Thyroid gland (tissue), 4 donors: ENCODE results near the gene CHRNB2. TPM values are rescaled to one million over a fixed set of nuclear protein-coding genes. Genes with fewer than 3 reads are reported as not detected.

Source experiments
- DNase-seq, 2 donors: peaks; one replicate each; pipeline ENCODE4 v3.0.0-alpha.2; 2019
- H3K27ac ChIP-seq, 3 donors: fragments of 200-600 bp; sonication (generic); 1 replicate in 2 of 3; 2 replicates in 1 of 3; pipeline ENCODE4 v1.5.1; 2016 to 2019; ENCODE audit warnings: mild to moderate bottlenecking in 1 of 3, moderate library complexity in 1 of 3
- H3K27me3 ChIP-seq: fragments of 200-600 bp; sonication (generic); one replicate; pipeline ENCODE4 v1.5.1; 2019
- H3K36me3 ChIP-seq, 2 donors: fragments of 200-600 bp; sonication (generic); one replicate each; pipeline ENCODE4 v1.5.1; 2016 to 2019
- H3K4me1 ChIP-seq, 2 donors: fragments of 200-600 bp; sonication (generic); one replicate each; pipeline ENCODE4 v1.5.1; 2017 to 2019
- H3K4me3 ChIP-seq, 3 donors: fragments of 200-600 bp; sonication (generic); replicated peaks in 1 of 3; 1 replicate in 2 of 3; 2 replicates in 1 of 3; pipeline ENCODE4 v1.5.1; 2016; ENCODE audit warnings: mild to moderate bottlenecking in 1 of 3
- H3K9me3 ChIP-seq: fragments of 200-600 bp; sonication (generic); one replicate; pipeline ENCODE4 v1.5.1; 2017
- CTCF ChIP-seq, 6 experiments: fragments of 200-600 bp in 3 of 6; fragments of 450-650 bp in 3 of 6; sonication (generic) in 3 of 6; IDR thresholded peaks; one replicate each; pipeline ENCODE4 v1.5.1; 2016 to 2019; ENCODE audit warnings: antibody characterized with exemption in 6 of 6, mild to moderate bottlenecking in 2 of 6, inconsistent platforms in 1 of 6, moderate library complexity in 1 of 6
- POLR2A ChIP-seq, 2 donors: fragments of 450-650 bp; IDR thresholded peaks; one replicate each; pipeline ENCODE4 v1.6.1; 2017; ENCODE audit warnings: antibody characterized with exemption in 2 of 2, mild to moderate bottlenecking in 2 of 2, moderate library complexity in 1 of 2
- WGBS, 2 donors: methylation state at CpG; one replicate each; pipeline ENCODE4 v1.1.5; 2017; 5-methylcytosine and 5-hydroxymethylcytosine counted together
- intact Hi-C: fragments of 100-400 bp; cut with DNase I; formaldehyde crosslinking; loops from one replicate; pipeline ENCODE4 v1.15.1; 2023
- total RNA-seq, 4 donors: library from RNA; depleted of rRNA; stranded (reverse); fragments of >200 nt; gene quantifications; one replicate each; pipeline ENCODE4 v1.2.3, GENCODE V29; 2016

The CHRNB2 gene
- total RNA-seq, 4 donors from 2014 or later = 0.73 TPM; not detected in 3

DNA sequence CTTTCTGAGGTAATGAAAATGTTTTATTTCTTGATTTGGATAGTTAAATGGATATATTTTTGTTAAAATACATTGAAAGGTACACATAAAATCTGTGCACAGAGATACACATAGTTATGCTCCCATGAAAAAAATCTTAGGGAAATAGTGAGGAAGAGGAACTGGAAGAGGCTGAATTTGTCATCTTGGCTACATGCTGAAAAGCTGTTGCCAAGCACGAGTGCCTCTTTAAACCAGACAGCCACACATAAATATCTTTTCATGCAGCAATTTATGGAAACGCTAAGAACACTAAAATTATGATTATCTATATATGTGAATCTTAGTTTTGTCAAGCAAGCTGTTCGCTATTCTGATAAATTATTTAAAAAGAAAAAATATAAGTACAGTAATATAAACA lies 53.2 kb downstream of the CHRNB2 start:
- H3K9me3 ChIP-seq = no peaks in the 10 kb centered on the region
- 80 to 87% methylated on average over 3 of the region's 3 CpGs for WGBS, 2 donors
- TF ChIP-seq CTCF (IDR thresholded peaks at IDR 0.05) (no peak), POLR2A (IDR thresholded peaks at IDR 0.05) (no peak)
- no peaks in the 10 kb centered on the region for H3K27me3 ChIP-seq
- no peak overlapping the region for H3K4me3 ChIP-seq
- intact Hi-C loops = no loop called here
- no peak overlapping the region for H3K27ac ChIP-seq
- no peaks in the 10 kb centered on the region for H3K36me3 ChIP-seq
- no peak for DNase-seq
- no peaks in the 10 kb centered on the region for H3K4me1 ChIP-seq

- Histone ChIP-seq H3K36me3 (no peaks in the 10 kb centered on the region), H3K27me3 (no peaks in the 10 kb centered on the region), H3K4me3 (no peak overlapping the region), H3K9me3 (no peaks in the 10 kb centered on the region), H3K4me1 (peaks cover 3 to 6% of the 10 kb centered on the region in 2 donors), H3K27ac (no peak overlapping the region)
- DNase-seq = no peak
- intact Hi-C loops = no loop called here
- TF ChIP-seq POLR2A (IDR thresholded peaks at IDR 0.05) (no peak), CTCF (IDR thresholded peaks at IDR 0.05) (no peak)
- 88 to 92% methylated on average over 5 of the region's 5 CpGs for WGBS, 2 donors
Measured at GRCh38 chr1:154621875-154622274, 54.3 kb downstream of the CHRNB2 start.

- Histone ChIP-seq H3K27ac (no peak overlapping the region), H3K36me3 (no peaks in the 10 kb centered on the region), H3K4me3 (no peak overlapping the region), H3K9me3 (no peaks in the 10 kb centered on the region), H3K4me1 (peaks cover 7 to 9% of the 10 kb centered on the region in 2 donors), H3K27me3 (no peaks in the 10 kb centered on the region)
- DNase-seq = no peak
- intact Hi-C loops = no loop called here
- TF ChIP-seq POLR2A (IDR thresholded peaks at IDR 0.05) (no peak), CTCF (IDR thresholded peaks at IDR 0.05) (no peak)
Measured at GRCh38 chr1:154622503-154623039, 55.0 kb downstream of the CHRNB2 start.

DNA sequence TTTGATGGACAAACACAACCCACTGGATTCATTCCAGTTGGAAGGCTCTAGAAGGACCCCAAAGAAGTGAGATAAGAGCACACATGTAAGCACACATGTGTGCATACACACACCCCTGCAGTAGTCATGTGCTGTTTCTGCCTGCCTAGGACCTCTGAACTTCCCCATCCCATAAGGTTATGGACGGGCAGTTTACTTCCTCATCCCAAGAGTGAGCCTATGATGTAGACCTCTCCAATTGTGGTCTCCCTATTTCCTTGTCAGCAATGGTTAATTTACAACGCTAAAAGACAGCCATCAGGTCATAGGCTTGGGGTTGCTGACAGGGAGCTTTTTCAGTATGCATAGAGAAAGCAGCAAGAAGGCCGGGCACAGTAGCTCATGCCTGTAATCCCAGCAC lies 55.8 kb downstream of the CHRNB2 start:
- WGBS, 2 donors = 85 to 93% methylated on average over 3 of the region's 3 CpGs
- H3K27ac ChIP-seq = no peak overlapping the region
- intact Hi-C loops = no loop called here
- H3K4me1 ChIP-seq = peaks cover 7 to 9% of the 10 kb centered on the region in 2 donors
- H3K27me3 ChIP-seq = no peaks in the 10 kb centered on the region
- no peak overlapping the region for H3K4me3 ChIP-seq
- no peaks in the 10 kb centered on the region for H3K36me3 ChIP-seq
- TF ChIP-seq CTCF (IDR thresholded peaks at IDR 0.05) (no peak), POLR2A (IDR thresholded peaks at IDR 0.05) (no peak)
- no peak for DNase-seq
- no peaks in the 10 kb centered on the region for H3K9me3 ChIP-seq

DNA sequence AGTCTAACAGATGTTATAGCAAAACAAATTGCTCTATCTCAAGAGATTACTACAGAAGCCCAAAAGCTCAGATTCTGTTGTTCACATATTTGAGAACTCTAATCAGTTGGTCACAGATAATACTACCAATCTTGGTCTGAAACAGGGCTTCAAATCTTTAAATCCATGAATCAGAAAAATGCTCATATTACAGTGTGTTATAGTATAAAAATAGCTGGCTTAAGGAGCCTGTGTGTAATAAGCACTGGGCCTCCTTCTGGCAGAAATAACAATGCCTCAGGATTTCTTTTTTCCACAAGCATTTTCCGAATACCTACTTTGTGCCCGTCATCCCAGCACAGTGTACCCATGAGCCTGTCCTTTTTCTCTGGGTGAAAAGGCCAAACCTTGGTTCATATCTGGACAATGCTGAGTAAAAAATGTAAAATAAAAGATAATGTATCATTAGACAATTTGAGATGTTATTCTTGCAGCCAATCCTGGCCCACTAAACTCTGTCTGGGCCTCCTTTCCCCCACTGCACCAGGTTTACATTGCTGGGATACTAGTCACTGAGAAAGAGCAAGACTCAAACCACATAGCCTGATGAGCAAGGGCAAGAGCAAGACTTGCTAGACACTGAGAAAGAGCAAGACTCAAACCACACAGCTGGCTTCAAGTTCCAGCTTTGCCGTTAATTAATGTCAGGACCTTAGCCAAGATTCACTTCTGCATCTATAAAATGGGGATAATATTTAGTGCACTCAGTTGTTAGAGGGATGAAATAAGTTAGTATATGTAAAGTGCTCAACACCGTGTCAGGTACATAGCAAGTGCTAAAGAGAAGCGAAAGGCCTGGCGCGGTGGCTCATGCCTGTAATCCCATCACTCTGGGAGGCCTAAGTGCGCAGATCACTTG lies 57.4 kb downstream of the CHRNB2 start:
- H3K27ac ChIP-seq = no peak overlapping the region
- H3K27me3 ChIP-seq = no peaks in the 10 kb centered on the region
- H3K36me3 ChIP-seq = no peaks in the 10 kb centered on the region
- WGBS, 2 donors = 92% methylated on average over 8 of the region's 8 CpGs
- H3K9me3 ChIP-seq = no peaks in the 10 kb centered on the region
- DNase-seq = no peak
- intact Hi-C loops = no loop called here
- TF ChIP-seq CTCF (IDR thresholded peaks at IDR 0.05) = no peak
- no peak for TF ChIP-seq POLR2A (IDR thresholded peaks at IDR 0.05)
- no peak overlapping the region for H3K4me3 ChIP-seq
- peaks cover 7 to 9% of the 10 kb centered on the region in 2 donors for H3K4me1 ChIP-seq
